ENCODE measurements around the gene ARRB1.
"Not testable (repeated sequence)": the region's sequence is repeated elsewhere in the genome, so short reads cannot be mapped to it uniquely, and the experiment has no call there.

Gene ARRB1

GRCh38 chr11:75351541-75351790 lies at the start of gene ARRB1:
Gene ARRB1 (minus strand): TSS chr11:75351661. CDS start chr11:75351607, 54 bp downstream.
- DNase-seq = no peak

DNA sequence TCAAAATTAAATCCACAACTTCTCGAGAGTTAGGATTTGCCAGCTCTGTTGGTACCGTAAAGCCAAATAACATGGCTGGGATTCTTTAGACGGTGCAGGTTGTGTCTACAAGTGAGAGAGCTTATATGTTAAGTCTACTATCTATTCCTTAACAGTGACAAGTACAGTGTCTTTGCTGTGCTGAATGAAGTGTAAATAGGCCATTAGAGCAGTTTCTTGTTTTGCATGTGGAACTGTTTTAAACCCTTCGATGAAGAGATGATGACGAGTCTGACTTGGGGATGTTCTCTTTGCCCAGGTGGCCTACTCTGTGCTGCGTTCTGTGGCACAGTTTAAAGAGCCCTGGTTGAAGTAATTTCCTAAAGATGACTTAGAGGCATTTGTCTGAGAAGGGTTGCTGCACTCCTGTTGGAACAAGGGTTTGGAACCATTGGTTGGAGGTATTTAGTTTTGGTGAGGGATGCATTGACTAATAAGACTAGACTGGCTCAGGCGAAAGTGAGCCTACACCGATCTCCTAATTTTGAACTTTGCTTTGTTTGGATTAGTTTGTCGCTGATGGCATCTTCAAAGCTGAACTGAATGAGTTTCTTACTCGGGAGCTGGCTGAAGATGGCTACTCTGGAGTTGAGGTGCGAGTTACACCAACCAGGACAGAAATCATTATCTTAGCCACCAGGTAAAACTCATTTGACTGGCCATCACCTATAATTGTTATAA lies 48.8 kb upstream of the ARRB1 start:
- DNase-seq = no peak

GRCh38 chr11:75399344-75400145 lies 48.1 kb upstream of the ARRB1 start, which contains the start of gene RPS3:
Gene RPS3 (plus strand): TSS chr11:75399518. CDS start chr11:75399548, 30 bp downstream.
- peak; percentile 87 to 90 for DNase-seq

DNA sequence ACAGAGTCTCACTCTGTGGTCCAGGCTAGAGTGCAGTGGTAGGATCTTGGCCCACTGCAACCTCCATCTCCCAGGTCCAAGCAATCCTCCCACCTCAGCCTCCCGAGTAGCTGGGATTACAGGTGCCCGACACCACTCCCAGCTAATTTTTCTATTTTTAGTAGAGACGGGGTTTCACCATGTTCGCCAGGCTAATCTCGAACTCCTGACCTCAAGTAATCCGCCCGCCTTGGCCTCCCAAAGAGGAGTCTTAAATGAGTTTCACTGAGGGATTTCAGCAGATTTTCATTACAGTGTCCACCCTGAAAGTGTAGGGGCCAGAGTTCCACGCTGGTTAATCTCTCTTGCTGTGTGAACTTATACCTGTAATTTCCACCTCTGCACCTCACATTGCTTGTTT lies 47.4 kb upstream of the ARRB1 start:
- no peak for DNase-seq

- no peak for DNase-seq
These were observed 42.8 kb upstream of the ARRB1 start for GRCh38 chr11:75394085-75394840.

DNA sequence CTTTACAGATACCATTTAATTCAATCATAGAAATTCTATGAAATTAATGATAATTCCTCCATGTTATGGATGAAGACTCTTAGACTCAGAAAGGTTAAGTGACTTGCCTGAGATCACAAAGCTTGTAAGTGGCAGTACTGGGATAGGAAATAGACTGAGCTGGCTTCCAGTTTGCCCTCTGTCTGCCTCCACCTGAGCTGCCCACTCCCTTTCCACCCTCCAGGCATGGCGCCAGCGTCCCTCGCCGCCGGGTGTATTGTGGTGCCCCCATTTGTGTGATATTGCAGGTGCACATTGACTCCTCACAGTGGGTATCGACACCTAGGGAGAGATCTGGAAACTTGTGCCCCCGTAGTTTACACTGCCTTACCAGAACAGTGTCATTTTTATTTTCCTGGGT lies 38.5 kb upstream of the ARRB1 start:
- no peak for DNase-seq

GRCh38 chr11:75389276-75389605 lies 37.8 kb upstream of the ARRB1 start:
- no peak for DNase-seq

DNA sequence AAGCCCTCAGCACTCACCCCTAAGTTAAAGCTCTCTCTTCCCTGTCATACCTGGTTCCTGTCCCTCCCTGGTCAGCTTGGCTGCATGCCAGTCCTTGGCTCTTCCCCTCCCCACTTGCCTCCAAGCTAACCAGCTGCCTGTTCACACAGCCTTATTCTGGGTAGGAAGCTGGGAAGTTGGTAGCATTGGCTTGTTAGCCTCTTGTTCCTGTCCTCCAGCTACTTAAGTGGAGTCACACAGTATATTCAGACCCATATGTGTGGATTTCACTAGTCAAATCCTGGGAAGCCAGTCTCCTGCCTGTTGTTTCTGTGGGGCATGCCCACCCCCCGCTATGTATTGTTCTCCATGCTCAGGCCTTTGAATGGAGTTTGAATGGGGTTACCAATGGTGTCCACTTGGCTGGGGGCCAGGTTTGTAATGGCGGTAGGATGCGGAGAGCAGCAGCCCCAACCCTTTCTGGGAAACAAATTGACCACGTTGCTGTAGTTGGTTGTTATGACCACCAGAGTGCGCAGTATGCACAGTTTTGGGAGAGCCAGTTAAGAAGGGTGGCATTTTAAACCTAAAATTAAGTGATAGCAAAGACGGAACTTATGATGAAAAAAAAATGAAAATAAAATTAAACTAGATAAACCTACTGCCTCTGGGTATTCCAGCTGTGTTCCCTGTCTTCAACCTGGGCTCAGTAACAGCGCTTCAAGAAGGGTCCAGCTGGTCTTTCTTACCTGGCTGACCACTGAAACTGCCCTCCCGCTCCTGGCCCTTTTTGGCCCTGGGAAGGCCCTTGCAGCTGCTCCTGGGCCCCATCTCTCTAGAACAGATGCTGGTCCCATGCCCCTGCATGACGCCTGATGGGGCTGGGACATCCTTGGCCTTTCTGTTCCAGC lies 37.2 kb upstream of the ARRB1 start:
- DNase-seq = peak; percentile 73 to 76

DNA sequence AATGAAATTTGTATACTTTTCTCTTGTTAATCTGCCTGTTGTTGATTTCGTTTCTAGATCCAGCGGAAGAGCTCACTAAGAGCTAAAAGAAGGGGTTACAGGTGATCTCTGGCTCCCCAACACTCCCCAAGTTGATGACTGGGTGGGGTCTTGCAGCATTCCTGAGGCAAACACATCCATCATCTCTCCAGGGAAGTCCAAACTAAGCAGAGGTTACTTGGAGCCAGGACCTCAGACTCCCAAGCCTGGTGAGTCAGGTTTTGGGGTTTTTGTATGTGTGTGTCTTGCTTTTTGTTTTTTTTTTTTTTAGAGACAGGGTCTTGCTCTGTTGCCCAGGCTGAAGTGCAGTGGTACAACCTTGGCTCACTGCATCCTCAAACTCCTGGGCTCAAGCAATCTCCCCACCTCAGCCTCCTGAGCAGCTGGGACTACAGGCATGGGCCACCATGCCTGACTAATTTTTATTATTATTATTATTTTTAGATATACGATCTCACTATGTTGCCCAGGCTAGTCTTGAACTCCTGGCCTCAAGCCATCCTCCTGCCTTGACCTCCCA lies 36.4 kb upstream of the ARRB1 start:
- no peak for DNase-seq

- no peak for DNase-seq
These were observed 35.6 kb upstream of the ARRB1 start for GRCh38 chr11:75386942-75387630.

DNA sequence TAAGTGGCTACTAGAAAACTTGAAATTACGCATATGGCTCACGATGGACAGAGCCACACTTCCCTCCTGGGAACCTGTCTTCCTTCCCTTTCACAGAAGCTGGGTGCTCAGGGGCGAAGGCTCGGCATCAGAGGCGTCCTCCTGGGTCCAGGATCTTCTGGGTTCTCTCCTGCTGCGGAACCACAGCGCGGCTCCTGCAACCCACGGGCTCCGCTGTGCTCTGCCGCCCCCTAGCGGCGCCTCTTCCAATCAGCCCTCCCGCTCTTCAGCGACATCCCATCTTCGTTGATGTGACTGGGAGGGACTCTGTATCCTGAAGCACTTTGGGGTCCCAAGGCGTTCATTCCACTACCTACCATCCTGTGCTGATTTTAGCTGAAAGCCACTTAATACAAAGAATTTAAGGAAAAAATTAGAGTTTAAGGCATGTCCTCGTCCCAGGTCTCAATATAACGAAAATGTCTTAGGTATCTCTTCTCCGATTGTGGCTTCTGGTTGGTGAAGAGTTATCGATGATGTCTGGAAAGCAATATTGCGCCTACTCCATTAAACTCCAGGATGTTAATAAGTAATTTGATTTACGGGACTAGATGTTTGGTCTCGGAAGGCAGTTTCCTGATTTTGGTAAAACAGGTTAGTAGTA lies 33.1 kb upstream of the ARRB1 start:
- peak; percentile 74 to 81 for DNase-seq

GRCh38 chr11:75383246-75383645 lies 31.8 kb upstream of the ARRB1 start:
- DNase-seq = no peak

DNA sequence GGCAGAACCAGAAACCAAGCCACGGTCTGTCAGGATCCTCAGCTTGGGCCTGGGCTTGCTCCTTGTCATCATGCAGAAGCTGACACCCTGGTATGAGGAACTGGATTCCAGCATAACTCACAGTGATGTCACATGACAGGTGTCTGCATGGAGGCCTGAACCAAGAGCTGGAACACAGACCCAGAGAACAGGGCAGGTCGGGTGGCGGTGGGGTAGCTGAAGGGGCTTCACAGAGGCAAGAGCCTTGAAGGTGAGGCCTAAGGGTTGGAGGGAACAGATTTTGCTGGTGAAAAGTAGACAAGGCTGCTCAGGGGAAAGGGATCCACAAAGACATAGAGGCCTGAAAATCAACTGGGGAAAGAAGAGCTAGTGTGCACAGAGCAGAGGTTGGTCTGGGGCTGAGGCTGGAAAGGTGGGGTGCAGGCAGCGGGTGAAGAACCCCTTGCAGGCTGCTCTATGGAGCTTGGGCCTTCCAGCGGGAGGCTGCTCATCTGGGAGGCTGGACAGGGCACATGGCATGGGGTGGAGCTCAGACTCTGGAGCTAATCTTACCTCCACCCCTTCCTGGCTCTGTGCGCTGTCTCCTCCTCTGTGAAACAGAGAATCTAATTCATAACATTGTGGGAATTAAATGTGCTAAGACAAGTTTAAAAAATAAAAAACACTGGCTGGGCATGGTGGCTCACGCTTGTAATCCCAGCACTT lies 29.4 kb upstream of the ARRB1 start:
- no peak for DNase-seq

GRCh38 chr11:75380245-75380644 lies 28.8 kb upstream of the ARRB1 start:
- no peak for DNase-seq

GRCh38 chr11:75378776-75379175 lies 27.3 kb upstream of the ARRB1 start:
- not testable (repeated sequence) for DNase-seq

DNA sequence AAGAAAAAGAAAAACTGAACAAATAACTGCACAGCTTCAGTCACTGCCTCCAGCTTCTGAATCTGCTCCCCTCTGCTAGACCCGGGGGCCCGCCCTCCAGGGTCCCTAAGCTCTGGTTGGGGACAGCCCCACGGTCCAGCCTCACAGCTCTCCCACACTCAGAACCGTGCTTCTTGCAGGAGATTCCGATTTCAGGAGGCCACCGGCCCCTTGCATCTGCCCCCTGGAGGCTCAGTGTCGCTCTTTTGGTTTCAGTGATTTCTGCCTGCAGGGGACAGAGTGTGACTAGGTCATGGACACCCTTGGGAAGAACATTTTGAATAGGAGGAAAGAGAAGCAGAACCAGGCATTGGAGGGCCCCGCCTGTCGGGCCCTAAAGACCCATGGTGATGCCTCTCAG lies 24.7 kb upstream of the ARRB1 start:
- DNase-seq = no peak

GRCh38 chr11:75375626-75376025 lies 24.2 kb upstream of the ARRB1 start:
- no peak for DNase-seq

GRCh38 chr11:75374646-75375045 lies 23.2 kb upstream of the ARRB1 start:
- DNase-seq = no peak

- DNase-seq = no peak
These were observed 21.7 kb upstream of the ARRB1 start for GRCh38 chr11:75373201-75373600.

All from activated CD4-positive, alpha-beta T cell treated with anti-CD3 and anti-CD28 coated beads, Interleukin-2, amount 50 U/mL, for 48 hours (primary cell).